Large intestine (tissue), 3 donors: ENCODE results near the gene SOCS3. TPM values are rescaled to one million over a fixed set of nuclear protein-coding genes. Genes with fewer than 3 reads are reported as not detected.
A peak's percentile ranks its signal among the peaks of the same experiment; 100 is the strongest.

Source experiments
- DNase-seq, 2 donors: peaks; one replicate each; pipeline versions ENCODE4 v3.0.0 to v3.0.0-alpha.2; 2013
- H3K27ac ChIP-seq: one replicate; pipeline ENCODE4 v1.5.1; 2013; ENCODE audit warnings: low read length
- H3K27me3 ChIP-seq: 2 replicates; pipeline ENCODE4 v1.6.1; 2013; ENCODE audit warnings: low read length; ENCODE audit not compliant: control insufficient read depth, insufficient read depth
- H3K36me3 ChIP-seq: 2 replicates; pipeline ENCODE4 v1.6.1; 2013; ENCODE audit warnings: low read length; ENCODE audit not compliant: control insufficient read depth, insufficient read depth
- H3K4me1 ChIP-seq: one replicate; pipeline ENCODE4 v1.6.1; 2013; ENCODE audit warnings: low read length; ENCODE audit not compliant: control insufficient read depth, insufficient read depth
- H3K4me3 ChIP-seq: one replicate; pipeline ENCODE4 v1.5.1; 2013; ENCODE audit warnings: low read length
- H3K9me3 ChIP-seq: one replicate; pipeline ENCODE4 v1.6.1; 2013; ENCODE audit warnings: mild to moderate bottlenecking, low read depth, low read length, moderate library complexity; ENCODE audit not compliant: control insufficient read depth
- WGBS: methylation state at CpG from one replicate; pipeline ENCODE4 v1.1.5; 2013; ENCODE audit warnings: low lambda C conversion rate; ENCODE audit not compliant: insufficient coverage; 5-methylcytosine and 5-hydroxymethylcytosine counted together
- polyA plus RNA-seq: library from polyadenylated mRNA; unstranded; fragments of 120-200 nt; gene quantifications from one replicate; pipeline ENCODE4 v1.2.1, GENCODE V29; 2013

Gene SOCS3
- polyA plus RNA-seq, 1 donor, result 49.6 TPM

- Histone ChIP-seq H3K36me3 (no peaks in the 10 kb centered on the region), H3K4me3 (no peak overlapping the region), H3K27me3 (no peaks in the 10 kb centered on the region), H3K27ac (no peak overlapping the region), H3K9me3 (no peaks in the 10 kb centered on the region), H3K4me1 (no peaks in the 10 kb centered on the region)
- DNase-seq, result no peak
- WGBS, result 36% methylated on average over 6 of the region's 13 CpGs
Measured at GRCh38 chr17:78330570-78331224, 29.2 kb downstream of the SOCS3 start.

GRCh38 chr17:78329263-78330059 lies 30.4 kb downstream of the SOCS3 start:
- Histone ChIP-seq H3K36me3 (no peaks in the 10 kb centered on the region), H3K4me3 (no peak overlapping the region), H3K27me3 (no peaks in the 10 kb centered on the region), H3K27ac (no peak overlapping the region), H3K4me1 (peaks cover 3% of the 10 kb centered on the region), H3K9me3 (no peaks in the 10 kb centered on the region)
- no peak for DNase-seq
- WGBS, result no CpG with 5 or more reads among the region's 16 CpGs

GRCh38 chr17:78327880-78328279 lies 32.0 kb downstream of the SOCS3 start:
- no peak for DNase-seq
- Histone ChIP-seq H3K27ac (no peak overlapping the region), H3K9me3 (no peaks in the 10 kb centered on the region), H3K36me3 (no peaks in the 10 kb centered on the region), H3K27me3 (no peaks in the 10 kb centered on the region), H3K4me3 (no peak overlapping the region), H3K4me1 (peaks cover 11% of the 10 kb centered on the region)
- WGBS, result no CpG with 5 or more reads among the region's 5 CpGs

DNA sequence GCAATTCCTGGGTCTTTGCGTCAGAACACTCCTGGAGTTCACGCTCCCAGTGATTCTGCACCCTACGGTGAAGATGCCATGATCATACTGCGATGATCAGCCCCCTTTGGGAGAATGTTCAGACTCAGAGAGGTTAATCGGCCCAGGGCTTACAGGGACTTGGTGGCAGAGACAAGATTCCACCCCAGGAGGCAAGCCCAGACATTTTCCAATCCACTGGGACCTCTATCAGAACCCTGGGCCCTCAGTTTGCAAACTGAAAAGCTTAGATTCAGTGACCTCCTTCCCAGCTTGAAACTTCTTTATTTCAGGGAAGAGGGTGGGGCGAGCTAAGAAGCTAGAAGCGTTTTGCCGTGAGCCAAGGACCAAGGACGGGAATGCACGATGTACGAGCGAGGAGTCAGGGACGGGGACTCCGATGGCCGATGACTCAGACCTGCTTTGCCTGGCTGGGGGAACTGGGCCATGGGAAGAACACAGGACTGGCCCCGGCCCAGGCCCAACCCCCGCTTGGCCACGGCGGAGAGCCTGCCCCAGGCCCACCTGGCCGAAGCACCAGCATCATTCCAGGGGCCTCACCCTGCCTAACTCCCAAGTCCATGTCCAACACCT lies 34.7 kb downstream of the SOCS3 start:
- Histone ChIP-seq H3K27me3 (no peaks in the 10 kb centered on the region), H3K9me3 (no peaks in the 10 kb centered on the region), H3K27ac (peak overlapping the region; percentile 66), H3K4me3 (no peak overlapping the region), H3K4me1 (peaks cover 11% of the 10 kb centered on the region), H3K36me3 (no peaks in the 10 kb centered on the region)
- DNase-seq, result no peak
- WGBS, result 100% methylated on average over 1 of the region's 20 CpGs

GRCh38 chr17:78324391-78325075 lies 35.3 kb downstream of the SOCS3 start:
- H3K27me3 ChIP-seq, result no peaks in the 10 kb centered on the region
- peak; percentile 76 to 78 for DNase-seq
- H3K36me3 ChIP-seq, result no peaks in the 10 kb centered on the region
- WGBS, result no CpG with 5 or more reads among the region's 18 CpGs
- H3K9me3 ChIP-seq, result no peaks in the 10 kb centered on the region
- H3K4me1 ChIP-seq, result peaks cover 11% of the 10 kb centered on the region
- H3K4me3 ChIP-seq, result no peak overlapping the region
- H3K27ac ChIP-seq, result peak overlapping the region; percentile 67

- peak overlapping the region; percentile 67 for H3K27ac ChIP-seq
- peaks cover 11% of the 10 kb centered on the region for H3K4me1 ChIP-seq
- no peak for DNase-seq
- WGBS, result no CpG with 5 or more reads among the region's 7 CpGs
- no peaks in the 10 kb centered on the region for H3K27me3 ChIP-seq
- no peaks in the 10 kb centered on the region for H3K36me3 ChIP-seq
- no peaks in the 10 kb centered on the region for H3K9me3 ChIP-seq
- no peak overlapping the region for H3K4me3 ChIP-seq
Measured at GRCh38 chr17:78323826-78324390, 36.0 kb downstream of the SOCS3 start.

DNA sequence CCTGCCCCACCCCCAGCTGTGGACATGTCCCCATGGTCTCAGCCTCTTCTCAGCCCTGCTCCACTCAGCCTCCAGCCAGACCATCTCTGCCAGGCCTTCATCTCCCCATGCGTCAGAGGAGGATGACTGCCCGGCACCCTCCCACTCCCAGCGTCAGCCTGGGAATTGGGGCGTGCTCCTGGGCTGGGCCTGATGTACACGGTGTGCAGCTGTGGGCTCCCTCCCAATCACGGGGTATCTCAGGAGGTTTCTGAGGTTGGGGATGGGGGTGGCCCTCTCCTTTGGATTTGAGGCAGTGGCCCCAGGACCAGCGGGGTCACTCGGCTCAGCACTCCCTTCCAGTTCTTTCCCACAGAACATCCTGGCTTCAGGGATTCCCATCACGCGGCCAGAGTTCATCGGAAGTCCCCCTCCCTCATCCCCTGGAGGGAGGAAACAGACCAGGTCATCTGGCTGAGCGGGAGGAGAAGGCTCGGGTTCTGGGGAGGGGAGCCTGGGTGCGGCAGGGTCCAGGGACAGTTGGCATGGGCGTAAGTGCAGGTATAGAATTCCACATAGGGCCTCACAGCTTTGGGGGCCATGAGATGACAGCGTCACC lies 36.9 kb downstream of the SOCS3 start:
- WGBS, result no CpG with 5 or more reads among the region's 16 CpGs
- Histone ChIP-seq H3K27ac (peak overlapping the region; percentile 26), H3K36me3 (no peaks in the 10 kb centered on the region), H3K4me3 (no peak overlapping the region), H3K27me3 (no peaks in the 10 kb centered on the region), H3K9me3 (no peaks in the 10 kb centered on the region), H3K4me1 (peaks cover 15% of the 10 kb centered on the region)
- DNase-seq, result no peak

DNA sequence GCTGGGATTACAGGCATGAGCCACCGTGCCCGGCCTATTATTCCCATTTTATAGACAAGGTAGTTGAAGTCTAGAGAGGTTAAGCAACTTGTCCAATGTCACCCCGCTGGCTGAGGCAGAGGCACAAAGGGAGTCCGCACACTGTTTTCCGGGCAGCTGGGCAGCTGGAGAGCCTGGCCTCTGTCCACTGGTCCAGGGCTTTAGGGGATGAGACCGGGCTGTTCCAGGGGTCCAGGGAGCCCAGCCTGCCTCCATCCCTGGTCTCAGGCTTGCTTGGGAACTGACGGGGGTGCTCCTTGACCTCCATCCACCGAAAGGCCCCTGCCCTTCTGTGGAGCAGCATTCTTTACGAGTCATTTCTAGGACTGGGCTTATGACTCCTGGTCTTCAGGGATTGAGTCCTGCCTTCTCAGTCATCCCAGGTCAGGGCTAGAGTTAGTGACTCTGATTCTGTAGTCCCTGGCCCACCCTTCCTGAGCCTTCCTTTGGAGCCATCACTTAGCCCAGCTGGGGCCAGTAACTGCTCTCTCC lies 37.5 kb downstream of the SOCS3 start:
- DNase-seq, result no peak
- no peak overlapping the region for H3K4me3 ChIP-seq
- peak overlapping the region; percentile 26 for H3K27ac ChIP-seq
- no CpG with 5 or more reads among the region's 9 CpGs for WGBS
- no peaks in the 10 kb centered on the region for H3K27me3 ChIP-seq
- H3K9me3 ChIP-seq, result no peaks in the 10 kb centered on the region
- peaks cover 21% of the 10 kb centered on the region for H3K4me1 ChIP-seq
- no peaks in the 10 kb centered on the region for H3K36me3 ChIP-seq

DNA sequence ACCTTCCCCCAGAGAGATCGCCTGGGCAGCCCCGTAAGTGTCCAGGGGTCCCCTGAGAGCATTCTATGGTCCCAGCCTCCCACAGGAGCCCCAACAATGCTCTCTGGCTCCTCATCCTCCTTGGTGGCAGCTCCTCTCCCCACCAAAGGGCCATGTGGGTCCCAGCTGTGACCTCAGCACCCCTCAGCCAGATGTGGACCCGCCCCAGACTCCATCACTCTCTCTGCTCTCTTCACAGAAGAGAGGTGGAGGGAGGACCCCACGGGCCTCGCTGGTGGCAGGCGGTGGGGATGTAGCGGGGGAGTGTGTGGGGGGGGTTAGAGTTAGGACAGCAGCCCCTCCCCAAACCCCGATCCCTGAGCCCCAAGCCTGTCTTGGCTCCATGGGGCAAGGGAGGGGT lies 41.0 kb downstream of the SOCS3 start:
- Histone ChIP-seq H3K4me3 (no peak overlapping the region), H3K27me3 (no peaks in the 10 kb centered on the region), H3K4me1 (peaks cover 45% of the 10 kb centered on the region), H3K27ac (no peak overlapping the region), H3K9me3 (no peaks in the 10 kb centered on the region), H3K36me3 (no peaks in the 10 kb centered on the region)
- DNase-seq, result no peak
- WGBS, result no CpG with 5 or more reads among the region's 8 CpGs
